GM06990 (cell line): ENCODE measurements around the gene CLEC5A.
A peak's percentile ranks its signal among the peaks of the same experiment; 100 is the strongest.

Experiments
- DNase-seq: peaks from one replicate; pipeline ENCODE4 v3.0.0-alpha.2; 2011; ENCODE audit not compliant: insufficient read length; ENCODE audit errors: extremely low read depth
- H3K27me3 ChIP-seq: replicated peaks from 2 replicates; pipeline ENCODE4 v1.6.0; 2011; ENCODE audit warnings: low read length; ENCODE audit not compliant: control insufficient read depth, insufficient read depth
- H3K36me3 ChIP-seq: 2 replicates; pipeline ENCODE4 v1.5.1; 2011; ENCODE audit warnings: low read length; ENCODE audit not compliant: control insufficient read depth, insufficient read depth
- H3K4me3 ChIP-seq: replicated peaks from 2 replicates; pipeline ENCODE4 v1.5.1; 2011; ENCODE audit warnings: low read depth, mild to moderate bottlenecking, control low read depth, low read length
- CTCF ChIP-seq: IDR thresholded peaks from 2 replicates; pipeline ENCODE4 v1.5.1; 2011; ENCODE audit warnings: low read length, control low read depth, mild to moderate bottlenecking, inconsistent platforms; ENCODE audit not compliant: insufficient read depth, poor library complexity, severe bottlenecking

The CLEC5A gene

GRCh38 chr7:141928845-141929195 lies 18.0 kb downstream of the CLEC5A start:
- Histone ChIP-seq H3K36me3 (no peaks in the 10 kb centered on the region), H3K4me3 (no peak overlapping the region), H3K27me3 (no peaks in the 10 kb centered on the region)
- DNase-seq: no peak
- no peak for TF ChIP-seq CTCF

- DNase-seq: no peak
- TF ChIP-seq CTCF: no peak
- H3K36me3 ChIP-seq: no peaks in the 10 kb centered on the region
- no peak overlapping the region for H3K4me3 ChIP-seq
- H3K27me3 ChIP-seq: no peaks in the 10 kb centered on the region
Observed at GRCh38 chr7:141928146-141928844, 18.5 kb downstream of the CLEC5A start.

GRCh38 chr7:141920281-141920680 lies 26.5 kb downstream of the CLEC5A start:
- Histone ChIP-seq H3K36me3 (no peaks in the 10 kb centered on the region), H3K27me3 (no peaks in the 10 kb centered on the region), H3K4me3 (no peak overlapping the region)
- TF ChIP-seq CTCF: no peak
- no peak for DNase-seq

- no peak for TF ChIP-seq CTCF
- H3K4me3 ChIP-seq: no peak within 1 kb of the TSS
- no peaks in the 10 kb centered on the region for H3K27me3 ChIP-seq
- no peaks in the 10 kb centered on the region for H3K36me3 ChIP-seq
- DNase-seq: no peak
Observed at GRCh38 chr7:141916099-141916498, 30.7 kb downstream of the CLEC5A start, which contains the start of gene OR9A4. Gene OR9A4 (plus strand): TSS chr7:141916399. CDS start chr7:141918876, 2,477 bp downstream.

GRCh38 chr7:141915565-141915964 lies 31.2 kb downstream of the CLEC5A start:
- peak; percentile 5 for DNase-seq
- no peaks in the 10 kb centered on the region for H3K27me3 ChIP-seq
- TF ChIP-seq CTCF: no peak
- H3K4me3 ChIP-seq: no peak overlapping the region
- no peaks in the 10 kb centered on the region for H3K36me3 ChIP-seq

GRCh38 chr7:141911391-141911790 lies 35.4 kb downstream of the CLEC5A start:
- DNase-seq: no peak

More at GRCh38 chr7:141911391-141911790, 35.4 kb downstream of the CLEC5A start:
- TF ChIP-seq CTCF: no peak
- Histone ChIP-seq H3K4me3 (no peak overlapping the region), H3K36me3 (no peaks in the 10 kb centered on the region), H3K27me3 (no peaks in the 10 kb centered on the region; the same call in 1 of the 2 replicates)
